DMS53 (cell line): ENCODE measurements around the gene COA3.

Experiments
- DNase-seq: peaks from one replicate; lab custom pipeline; 2025; lab: John Stamatoyannopoulos, UW

The COA3 gene

GRCh38 chr17:42750739-42751344 is 47.7 kb downstream of the COA3 start:
- no peak for DNase-seq

GRCh38 chr17:42748908-42749798 is 49.4 kb downstream of the COA3 start:
- DNase-seq: peak; percentile 30

DNA sequence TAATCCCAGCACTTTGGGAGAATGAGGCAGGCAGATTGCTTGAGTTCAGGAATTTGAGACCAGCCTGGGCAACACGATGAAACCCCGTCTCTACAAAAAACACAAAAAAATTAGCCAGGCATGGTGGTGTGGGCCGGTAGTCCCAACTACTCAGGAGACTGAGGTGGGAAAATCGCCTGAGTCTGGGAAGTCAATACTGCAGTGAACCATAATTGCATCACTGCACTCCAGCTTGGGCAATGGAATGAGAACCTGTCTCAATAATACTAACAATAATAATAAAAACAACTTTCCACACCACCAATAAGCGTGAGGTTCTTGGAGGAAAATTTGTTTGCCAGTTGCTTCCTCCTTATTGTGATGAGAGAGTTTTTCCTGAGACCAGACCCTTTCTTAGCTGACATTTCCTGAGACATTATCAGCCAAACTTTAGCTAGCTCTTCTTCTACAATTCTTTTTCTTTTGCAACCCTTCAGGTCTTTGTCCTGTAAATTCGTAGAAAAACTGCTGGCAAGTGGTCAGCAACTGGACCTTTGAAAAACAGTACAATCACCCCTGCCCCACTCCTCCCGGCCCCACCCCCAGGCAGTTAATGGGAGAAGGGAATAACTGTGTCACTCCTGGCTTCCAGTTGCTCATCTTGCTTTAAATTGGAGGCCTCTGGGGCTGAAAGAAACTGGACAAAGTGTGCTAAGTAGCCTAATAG is 50.1 kb downstream of the COA3 start:
- DNase-seq: no peak
